T-helper 2 cell treated with Interferon-gamma antibody and Interleukin-4, amounts not matched to agents 5 μg/mL and 100 μg/mL, for 36 hours (primary cell): ENCODE results near the gene UNC5A.

Source experiments
- DNase-seq: peaks from one replicate; pipeline ENCODE4 v3.0.0; 2021; ENCODE audit warnings: low spot score
- H3K27ac Mint-ChIP-seq: one replicate; pipeline ENCODE4 v1.8.0; 2021; ENCODE audit warnings: mild to moderate bottlenecking, mixed read lengths
- H3K27me3 Mint-ChIP-seq: one replicate; pipeline ENCODE4 v1.8.0; 2021; ENCODE audit warnings: low read depth, mixed read lengths
- H3K36me3 Mint-ChIP-seq: one replicate; pipeline ENCODE4 v1.8.0; 2021; ENCODE audit warnings: low read depth, mixed read lengths
- H3K4me1 Mint-ChIP-seq: one replicate; pipeline ENCODE4 v1.8.0; 2021; ENCODE audit warnings: low read depth, mixed read lengths
- H3K4me3 Mint-ChIP-seq: one replicate; pipeline ENCODE4 v1.8.0; 2022; ENCODE audit warnings: mild to moderate bottlenecking, moderate library complexity, mixed read lengths
- H3K9me3 Mint-ChIP-seq: one replicate; pipeline ENCODE4 v1.8.0; 2021; ENCODE audit warnings: mixed read lengths

Gene UNC5A

GRCh38 chr5:176879663-176880361 lies 69.5 kb downstream of the UNC5A start:
- no peak for DNase-seq
- Mint-ChIP-seq H3K27me3 (peaks cover 15% of the 10 kb centered on the region), H3K4me3 (no peak overlapping the region), H3K27ac (no peak overlapping the region), H3K36me3 (no peaks in the 10 kb centered on the region), H3K9me3 (no peaks in the 10 kb centered on the region), H3K4me1 (no peaks in the 10 kb centered on the region)

- H3K27me3 Mint-ChIP-seq = peaks cover 9% of the 10 kb centered on the region
- H3K4me1 Mint-ChIP-seq = no peaks in the 10 kb centered on the region
- no peaks in the 10 kb centered on the region for H3K36me3 Mint-ChIP-seq
- H3K4me3 Mint-ChIP-seq = no peak overlapping the region
- no peak for DNase-seq
- H3K9me3 Mint-ChIP-seq = no peaks in the 10 kb centered on the region
- no peak overlapping the region for H3K27ac Mint-ChIP-seq
These were observed 70.1 kb downstream of the UNC5A start for GRCh38 chr5:176880366-176881020.

DNA sequence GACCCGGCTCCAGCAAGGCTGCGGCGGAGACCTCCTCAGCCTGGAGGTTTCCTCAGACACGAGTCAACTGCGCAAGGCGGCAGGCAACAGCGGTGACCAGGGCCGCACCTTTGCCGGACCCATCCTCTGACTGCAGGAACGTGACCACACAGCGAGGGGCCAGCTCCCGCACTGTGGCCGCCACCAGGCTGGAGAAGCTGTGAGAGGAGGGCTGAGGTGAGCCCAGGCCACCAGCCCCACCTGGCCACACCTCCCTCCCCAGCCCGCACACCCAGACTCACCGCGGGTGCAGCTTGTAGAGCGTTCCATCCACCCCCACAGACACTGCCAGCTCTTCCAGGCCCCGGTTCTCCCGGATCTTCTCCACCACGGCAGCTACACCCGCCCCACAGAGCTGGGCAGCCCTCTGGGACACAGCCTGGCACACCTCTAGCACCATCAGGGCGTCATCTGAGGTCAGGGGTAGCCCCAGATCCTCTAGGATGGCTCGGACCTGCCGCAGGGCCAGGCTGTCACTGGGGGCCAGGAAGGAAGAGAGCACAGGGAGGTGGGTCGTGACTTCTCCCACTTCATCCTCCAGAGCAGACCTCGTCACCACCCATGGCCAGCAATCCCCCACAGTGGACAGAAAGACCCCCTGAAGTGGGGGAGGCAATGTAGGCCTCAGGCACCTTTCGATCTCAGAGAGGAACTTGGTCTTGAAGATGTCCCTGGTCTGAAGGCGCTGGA lies 70.8 kb downstream of the UNC5A start:
- no peak for DNase-seq
- Mint-ChIP-seq H3K4me1 (no peaks in the 10 kb centered on the region), H3K27ac (no peak overlapping the region), H3K27me3 (peaks cover 3% of the 10 kb centered on the region), H3K4me3 (no peak overlapping the region), H3K36me3 (no peaks in the 10 kb centered on the region), H3K9me3 (no peaks in the 10 kb centered on the region)

DNA sequence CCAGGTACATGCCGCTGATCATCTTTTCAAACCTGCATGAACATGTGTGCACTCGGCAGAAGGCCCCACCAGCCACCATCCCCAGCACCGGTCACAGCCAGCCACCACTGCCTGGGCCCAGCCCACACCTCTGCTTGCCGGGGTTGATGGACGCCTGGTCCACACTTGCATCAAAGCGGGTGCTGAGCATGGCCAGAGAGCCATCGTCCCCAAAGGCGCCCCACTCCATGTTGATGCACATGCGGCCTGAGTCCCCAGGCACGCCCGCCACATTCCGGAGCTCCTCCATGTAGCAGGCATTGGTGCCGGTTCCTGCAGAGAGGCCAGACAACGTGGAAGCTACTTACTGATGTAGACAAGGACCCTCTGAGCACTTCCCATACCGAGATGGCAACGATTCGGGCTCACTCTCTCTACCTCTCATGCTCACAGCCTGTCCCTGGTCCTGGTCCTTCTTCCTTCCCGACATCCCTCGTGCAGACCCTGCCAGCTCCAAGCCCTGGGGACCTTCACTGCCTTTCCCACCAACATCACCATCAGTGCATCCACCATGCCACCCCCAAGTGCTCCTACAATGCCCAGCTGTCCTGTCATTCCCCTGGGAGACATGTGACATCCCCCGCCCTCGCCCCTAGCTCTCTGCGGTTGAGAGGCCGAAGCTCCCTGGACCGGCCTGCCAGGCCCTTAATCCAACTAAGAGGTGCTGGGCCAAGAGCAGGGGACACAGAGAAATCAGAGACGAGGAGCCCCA lies 71.6 kb downstream of the UNC5A start:
- Mint-ChIP-seq H3K4me1 (no peaks in the 10 kb centered on the region), H3K27ac (no peak overlapping the region), H3K27me3 (no peaks in the 10 kb centered on the region), H3K9me3 (no peaks in the 10 kb centered on the region), H3K4me3 (no peak overlapping the region), H3K36me3 (no peaks in the 10 kb centered on the region)
- DNase-seq = no peak

- Mint-ChIP-seq H3K27ac (no peak overlapping the region), H3K27me3 (no peaks in the 10 kb centered on the region), H3K9me3 (no peaks in the 10 kb centered on the region), H3K4me1 (no peaks in the 10 kb centered on the region), H3K4me3 (no peak overlapping the region), H3K36me3 (no peaks in the 10 kb centered on the region)
- no peak for DNase-seq
These were observed 72.2 kb downstream of the UNC5A start for GRCh38 chr5:176882567-176882903.

GRCh38 chr5:176883700-176884570 lies 73.6 kb downstream of the UNC5A start:
- no peaks in the 10 kb centered on the region for H3K9me3 Mint-ChIP-seq
- H3K4me1 Mint-ChIP-seq = no peaks in the 10 kb centered on the region
- no peaks in the 10 kb centered on the region for H3K36me3 Mint-ChIP-seq
- no peak overlapping the region for H3K27ac Mint-ChIP-seq
- no peaks in the 10 kb centered on the region for H3K27me3 Mint-ChIP-seq
- H3K4me3 Mint-ChIP-seq = no peak overlapping the region
- no peak for DNase-seq

DNA sequence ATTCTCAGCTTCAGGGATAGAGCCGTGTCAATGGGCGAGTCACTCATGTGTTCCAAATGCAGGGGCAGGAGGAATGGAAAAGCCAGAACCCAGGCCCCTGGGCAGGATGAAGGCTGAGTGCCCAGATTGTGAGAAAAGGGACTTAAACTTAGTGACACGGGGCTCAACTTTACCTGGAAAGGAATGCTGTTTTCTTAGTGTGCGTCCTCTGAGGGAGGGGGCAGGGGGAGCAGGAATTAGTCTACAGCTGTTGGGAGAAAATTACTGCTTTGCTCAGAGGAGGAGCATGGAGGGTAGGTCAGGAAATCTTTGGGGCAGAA lies 74.2 kb downstream of the UNC5A start:
- Mint-ChIP-seq H3K27ac (no peak overlapping the region), H3K4me3 (no peak overlapping the region), H3K27me3 (no peaks in the 10 kb centered on the region), H3K9me3 (no peaks in the 10 kb centered on the region), H3K4me1 (no peaks in the 10 kb centered on the region), H3K36me3 (no peaks in the 10 kb centered on the region)
- DNase-seq = no peak

DNA sequence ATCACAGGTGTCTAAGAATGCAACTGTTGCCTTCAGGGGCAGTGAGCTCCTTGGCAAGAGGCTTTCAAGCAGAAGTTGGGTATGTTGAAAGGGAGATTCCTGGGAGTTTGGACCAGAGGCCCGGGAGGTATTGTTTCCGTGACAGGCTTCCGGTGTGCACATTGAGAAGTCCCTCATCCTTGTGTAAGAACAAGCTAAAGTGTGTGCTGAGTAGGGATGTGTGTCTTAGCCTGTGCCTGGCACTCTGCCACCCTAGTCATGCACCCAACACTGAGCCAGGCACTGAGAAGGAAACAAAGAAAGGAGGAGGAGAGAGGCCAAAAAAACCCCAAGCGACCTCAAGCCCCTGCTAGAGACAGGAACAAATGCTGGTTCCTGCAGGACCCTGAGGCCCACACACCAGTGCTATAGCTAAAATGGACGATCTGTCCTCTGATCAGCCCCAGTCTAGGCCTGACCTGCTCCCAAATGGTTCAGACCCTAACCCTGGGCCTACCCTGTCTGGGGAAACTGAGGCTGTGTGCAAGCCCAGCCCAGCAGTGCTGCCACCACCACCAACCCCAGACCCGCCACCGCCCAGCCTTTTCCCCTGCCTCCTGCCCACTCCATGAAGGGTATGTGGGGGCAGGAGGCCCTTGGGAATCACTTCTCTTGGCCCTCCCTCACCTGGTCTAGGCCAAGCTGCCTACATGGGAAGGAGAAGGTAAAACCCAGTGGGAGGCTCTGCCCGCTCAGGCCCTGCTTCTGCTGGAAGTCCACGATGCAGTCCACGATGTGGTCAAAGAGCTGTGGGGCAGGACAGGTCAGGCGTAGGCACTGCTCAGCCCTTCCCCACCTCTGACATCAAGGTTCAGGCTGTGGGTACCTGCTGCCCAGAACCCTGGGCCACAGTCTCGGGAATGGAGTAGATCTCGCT lies 76.2 kb downstream of the UNC5A start:
- Mint-ChIP-seq H3K4me3 (no peak overlapping the region), H3K36me3 (no peaks in the 10 kb centered on the region), H3K27ac (no peak overlapping the region), H3K9me3 (no peaks in the 10 kb centered on the region), H3K4me1 (no peaks in the 10 kb centered on the region), H3K27me3 (peaks cover 2% of the 10 kb centered on the region)
- no peak for DNase-seq

DNA sequence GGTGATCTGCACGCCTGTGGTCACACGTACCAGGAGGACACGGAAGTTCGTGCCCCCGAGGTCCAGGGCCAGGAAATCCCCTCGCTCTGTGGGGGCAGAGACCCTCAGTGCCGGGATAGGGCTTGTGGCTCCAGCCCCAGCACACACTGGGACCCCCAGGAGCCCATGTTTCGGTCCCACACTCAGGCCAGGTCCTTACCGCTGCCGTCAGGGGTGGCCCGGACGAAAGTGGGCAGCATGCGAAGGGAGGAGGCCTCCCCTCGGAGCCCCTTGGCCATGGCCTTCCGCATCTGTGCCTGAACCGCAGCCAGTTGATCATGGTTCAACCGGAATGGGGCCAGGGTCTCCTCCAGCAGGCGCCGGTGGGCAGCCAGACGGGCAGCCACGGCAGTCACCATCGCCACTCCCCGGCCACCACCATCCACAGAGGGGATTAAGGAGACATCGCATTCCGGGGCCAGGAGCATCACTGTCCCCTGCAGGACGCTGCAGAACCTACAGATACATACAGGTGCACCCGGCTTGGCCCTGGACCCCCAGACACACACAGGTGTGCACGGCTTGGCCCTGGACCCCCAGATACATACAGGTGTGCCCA lies 77.0 kb downstream of the UNC5A start:
- H3K4me3 Mint-ChIP-seq = no peak overlapping the region
- no peak overlapping the region for H3K27ac Mint-ChIP-seq
- no peaks in the 10 kb centered on the region for H3K4me1 Mint-ChIP-seq
- no peaks in the 10 kb centered on the region for H3K9me3 Mint-ChIP-seq
- H3K27me3 Mint-ChIP-seq = peaks cover 2% of the 10 kb centered on the region
- H3K36me3 Mint-ChIP-seq = no peaks in the 10 kb centered on the region
- no peak for DNase-seq

GRCh38 chr5:176888016-176888864 lies 77.9 kb downstream of the UNC5A start:
- H3K4me1 Mint-ChIP-seq = no peaks in the 10 kb centered on the region
- H3K4me3 Mint-ChIP-seq = no peak overlapping the region
- no peaks in the 10 kb centered on the region for H3K9me3 Mint-ChIP-seq
- no peak for DNase-seq
- no peaks in the 10 kb centered on the region for H3K36me3 Mint-ChIP-seq
- H3K27me3 Mint-ChIP-seq = peaks cover 2% of the 10 kb centered on the region
- no peak overlapping the region for H3K27ac Mint-ChIP-seq

GRCh38 chr5:176888865-176889165 lies 78.5 kb downstream of the UNC5A start:
- Mint-ChIP-seq H3K4me3 (no peak overlapping the region), H3K27me3 (peaks cover 2% of the 10 kb centered on the region), H3K27ac (no peak overlapping the region), H3K4me1 (no peaks in the 10 kb centered on the region), H3K9me3 (no peaks in the 10 kb centered on the region), H3K36me3 (no peaks in the 10 kb centered on the region)
- DNase-seq = no peak
